HG03139 (cell line): Measurements from ENCODE around the gene SYCE3.

Experiments
- ATAC-seq: cut with Tn5 transposase; IDR thresholded peaks from one replicate; pipeline ENCODE4 v1.9.1; 2021; ENCODE audit not compliant: unreplicated experiment

Gene SYCE3

GRCh38 chr22:50576806-50577696, 14.3 kb upstream of the SYCE3 start:
- no peak for ATAC-seq

GRCh38 chr22:50576070-50576469, 13.4 kb upstream of the SYCE3 start:
- ATAC-seq: no peak

- no peak for ATAC-seq
Observed at GRCh38 chr22:50575426-50575941, 12.8 kb upstream of the SYCE3 start.

GRCh38 chr22:50574383-50574755, 11.7 kb upstream of the SYCE3 start:
- no peak for ATAC-seq

- no peak for ATAC-seq
Observed at GRCh38 chr22:50573491-50574382, 11.0 kb upstream of the SYCE3 start.

- no peak for ATAC-seq
Observed at GRCh38 chr22:50572965-50573364, 10.2 kb upstream of the SYCE3 start.

- no peak for ATAC-seq
Observed at GRCh38 chr22:50571264-50572175, 8.8 kb upstream of the SYCE3 start.

GRCh38 chr22:50570861-50571260, 8.1 kb upstream of the SYCE3 start:
- no peak for ATAC-seq

GRCh38 chr22:50569896-50570535, 7.3 kb upstream of the SYCE3 start:
- no peak for ATAC-seq

GRCh38 chr22:50569041-50569459, 6.3 kb upstream of the SYCE3 start:
- no peak for ATAC-seq

- ATAC-seq: no peak
Observed at GRCh38 chr22:50568626-50569025, 5.9 kb upstream of the SYCE3 start.

GRCh38 chr22:50567721-50568252, 5.1 kb upstream of the SYCE3 start:
- no peak for ATAC-seq

- ATAC-seq: no peak
Observed at GRCh38 chr22:50564289-50564688, 1.6 kb upstream of the SYCE3 start.

GRCh38 chr22:50563413-50564160, 868 bp upstream of the SYCE3 start:
- ATAC-seq: no peak

GRCh38 chr22:50561401-50562358, 1.0 kb downstream of the SYCE3 start:
- no peak for ATAC-seq

GRCh38 chr22:50560034-50560433, 2.7 kb downstream of the SYCE3 start:
- ATAC-seq: no peak

- ATAC-seq: no peak
Observed at GRCh38 chr22:50556703-50557102, 6.0 kb downstream of the SYCE3 start.

- no peak for ATAC-seq
Observed at GRCh38 chr22:50553310-50553709, 9.4 kb downstream of the SYCE3 start.
